ENCODE measurements around the gene NPHP1. TPM values are rescaled to one million over a fixed set of nuclear protein-coding genes. Genes with fewer than 3 reads are reported as not detected.
"Not testable (repeated sequence)": the region's sequence is repeated elsewhere in the genome, so short reads cannot be mapped to it uniquely, and the experiment has no call there.

Gene NPHP1
- total and polyA plus RNA-seq, 2 of the 8 experiments (the other 6 are each of a cell fraction or from before 2014, with no cell fraction given) = 1.4 to 2.8 TPM

DNA sequence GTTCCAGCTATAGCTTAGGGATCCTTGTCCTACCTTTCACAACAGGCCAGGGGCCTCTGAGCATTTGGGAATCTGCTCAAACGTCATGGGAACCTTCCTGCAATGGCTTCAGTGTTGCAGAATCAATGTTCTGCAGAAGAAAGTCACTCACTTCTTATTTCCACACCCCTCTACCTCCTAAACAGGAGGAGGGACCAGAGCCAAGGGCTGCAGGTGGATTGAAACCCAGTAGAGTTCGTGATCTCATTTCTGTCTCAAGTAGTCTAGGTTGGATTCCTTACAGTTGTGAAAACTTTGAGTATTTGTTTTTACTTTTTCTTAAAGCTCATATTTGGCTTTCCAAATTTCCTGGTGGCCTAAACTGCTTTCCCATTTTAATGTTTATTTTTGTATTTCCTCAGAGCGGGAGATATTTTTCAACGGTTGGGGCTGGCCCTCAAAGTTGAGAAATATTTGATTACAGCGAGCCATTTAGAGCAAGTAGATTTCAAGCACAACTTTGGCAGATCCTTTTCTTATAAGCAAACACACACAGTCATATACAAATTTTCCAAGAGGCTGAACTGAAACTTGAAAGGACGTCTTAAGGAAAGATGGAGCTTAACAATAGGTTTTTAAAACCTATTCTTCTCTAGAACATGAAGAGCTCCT lies 109.8 kb downstream of the NPHP1 start:
- H3K36me3 ChIP-seq (ENCODE audit: control insufficient read depth in 2 of 4, insufficient read depth in 4 of 4, low read length in 3 of 4); H2BK20ac ChIP-seq (ENCODE audit: low read length); POLR2A ChIA-PET (ENCODE audit: partially characterized antibody); H4K8ac ChIP-seq (ENCODE audit: extremely low read depth, insufficient read depth, low read length); H3K14ac ChIP-seq (ENCODE audit: insufficient read length); H3K4me1 ChIP-seq (replicated peaks in 1 of 4; ENCODE audit: control insufficient read depth in 3 of 4, insufficient read depth in 4 of 4, low read length in 3 of 4); DNase-seq (ENCODE audit: low read depth in 1 of 2, low spot score in 2 of 2); H2BK120ac ChIP-seq (replicated peaks; ENCODE audit: low read depth, low read length); H3K4me2 ChIP-seq (ENCODE audit: insufficient read depth in 1 of 2, low read depth in 2 of 2, low read length in 2 of 2); H3K79me1 ChIP-seq (ENCODE audit: low read depth, low read length); H2BK12ac ChIP-seq (ENCODE audit: low read depth, low read length); H4K5ac ChIP-seq (ENCODE audit: insufficient read length, low read depth, low read length); FAIRE-seq; H2AFZ ChIP-seq (ENCODE audit: low read length); H2BK15ac ChIP-seq (ENCODE audit: low read length); H4K91ac ChIP-seq (replicated peaks; ENCODE audit: insufficient read length, low read length); H3K18ac ChIP-seq (ENCODE audit: extremely low read depth, low read length); H3K27me3 ChIP-seq (replicated peaks in 1 of 4; ENCODE audit: control insufficient read depth in 3 of 4, extremely low read depth in 1 of 4, insufficient read depth in 3 of 4, low read length in 3 of 4); H3K56ac ChIP-seq (replicated peaks; ENCODE audit: insufficient read length, low read depth, low read length); H3K79me2 ChIP-seq (ENCODE audit: control insufficient read depth in 1 of 2, insufficient read depth in 2 of 2, low read length in 2 of 2); H2AK5ac ChIP-seq (ENCODE audit: low read depth, low read length); H3K9me3 ChIP-seq (ENCODE audit: insufficient read depth in 2 of 2, low read depth in 1 of 2, low read length in 1 of 2); H3K23ac ChIP-seq (ENCODE audit: insufficient read length); H3K27ac ChIP-seq (ENCODE audit: low read depth, low read length); H3K4ac ChIP-seq (replicated peaks; ENCODE audit: insufficient read length, low read depth, low read length); H4K20me1 ChIP-seq (replicated peaks in 1 of 2; ENCODE audit: control insufficient read depth in 1 of 2, insufficient read depth in 2 of 2, low read length in 2 of 2); H3K9ac ChIP-seq (replicated peaks in 1 of 4; ENCODE audit: extremely low read depth in 1 of 4, low read depth in 3 of 4, low read length in 3 of 4); H3K4me3 ChIP-seq (ENCODE audit: extremely low read depth in 1 of 4, insufficient read depth in 2 of 4, low read depth in 3 of 4, low read length in 4 of 4); H2BK5ac ChIP-seq (ENCODE audit: low read depth, low read length); CTCF ChIA-PET (ENCODE audit: partially characterized antibody); H3K23me2 ChIP-seq (ENCODE audit: low read depth, low read length): not testable (repeated sequence)
- 94% methylated on average over 4 of the region's 6 CpGs; no CpG with 5 or more reads in 1 of the 2 experiments for WGBS, 2 experiments (ENCODE audit: extremely low coverage in 1 of 2, insufficient coverage in 1 of 2, insufficient read length in 1 of 2, insufficient replicate concordance in 2 of 2, low coverage in 1 of 2, low lambda C conversion rate in 2 of 2, missing lambda C conversion rate in 1 of 2)

DNA sequence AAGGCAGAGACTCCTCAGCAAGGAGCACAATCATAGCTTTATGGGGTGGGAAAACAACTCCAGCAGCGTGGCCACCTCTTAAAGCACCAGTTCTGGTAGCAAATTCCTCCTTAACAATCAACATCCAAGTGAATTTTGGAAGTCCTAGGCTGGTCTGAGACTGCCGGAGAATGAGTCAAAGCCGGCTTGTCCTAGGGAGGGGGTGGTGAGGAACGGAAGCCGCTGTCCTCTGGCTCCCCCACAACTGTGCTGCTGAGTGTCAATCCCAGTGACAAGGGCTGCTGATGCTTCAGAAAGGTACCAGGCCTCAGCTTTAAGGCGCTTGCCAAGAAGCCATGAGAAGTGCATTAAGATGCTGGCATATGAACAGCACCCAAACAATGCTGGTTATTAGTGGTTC lies 110.9 kb downstream of the NPHP1 start:
- H4K20me1 ChIP-seq (replicated peaks in 1 of 2; ENCODE audit: control insufficient read depth in 1 of 2, insufficient read depth in 2 of 2, low read length in 2 of 2); H3K27me3 ChIP-seq (replicated peaks in 1 of 4; ENCODE audit: control insufficient read depth in 3 of 4, extremely low read depth in 1 of 4, insufficient read depth in 3 of 4, low read length in 3 of 4); FAIRE-seq; H2AFZ ChIP-seq (ENCODE audit: low read length); H4K5ac ChIP-seq (ENCODE audit: insufficient read length, low read depth, low read length); DNase-seq (ENCODE audit: low read depth in 1 of 2, low spot score in 2 of 2); POLR2A ChIA-PET (ENCODE audit: partially characterized antibody); H2BK20ac ChIP-seq (ENCODE audit: low read length); CTCF ChIA-PET (ENCODE audit: partially characterized antibody); H3K4me1 ChIP-seq (replicated peaks in 1 of 4; ENCODE audit: control insufficient read depth in 3 of 4, insufficient read depth in 4 of 4, low read length in 3 of 4); H3K27ac ChIP-seq (ENCODE audit: low read depth, low read length); H3K56ac ChIP-seq (replicated peaks; ENCODE audit: insufficient read length, low read depth, low read length); H3K79me1 ChIP-seq (ENCODE audit: low read depth, low read length); H2BK12ac ChIP-seq (ENCODE audit: low read depth, low read length); H2BK5ac ChIP-seq (ENCODE audit: low read depth, low read length); H3K23me2 ChIP-seq (ENCODE audit: low read depth, low read length); H4K91ac ChIP-seq (replicated peaks; ENCODE audit: insufficient read length, low read length); H3K4ac ChIP-seq (replicated peaks; ENCODE audit: insufficient read length, low read depth, low read length); H3K18ac ChIP-seq (ENCODE audit: extremely low read depth, low read length); H4K8ac ChIP-seq (ENCODE audit: extremely low read depth, insufficient read depth, low read length); H3K23ac ChIP-seq (ENCODE audit: insufficient read length); H3K9me3 ChIP-seq (ENCODE audit: insufficient read depth in 2 of 2, low read depth in 1 of 2, low read length in 1 of 2); H3K79me2 ChIP-seq (ENCODE audit: control insufficient read depth in 1 of 2, insufficient read depth in 2 of 2, low read length in 2 of 2); H2BK15ac ChIP-seq (ENCODE audit: low read length); H3K4me2 ChIP-seq (ENCODE audit: insufficient read depth in 1 of 2, low read depth in 2 of 2, low read length in 2 of 2); H3K4me3 ChIP-seq (ENCODE audit: extremely low read depth in 1 of 4, insufficient read depth in 2 of 4, low read depth in 3 of 4, low read length in 4 of 4); H3K36me3 ChIP-seq (ENCODE audit: control insufficient read depth in 2 of 4, insufficient read depth in 4 of 4, low read length in 3 of 4); H3K9ac ChIP-seq (replicated peaks in 1 of 4; ENCODE audit: extremely low read depth in 1 of 4, low read depth in 3 of 4, low read length in 3 of 4); H3K14ac ChIP-seq (ENCODE audit: insufficient read length); H2BK120ac ChIP-seq (replicated peaks; ENCODE audit: low read depth, low read length); H2AK5ac ChIP-seq (ENCODE audit: low read depth, low read length): not testable (repeated sequence)
- no CpG with 5 or more reads among the region's 6 CpGs for WGBS, 2 experiments (ENCODE audit: extremely low coverage in 1 of 2, insufficient coverage in 1 of 2, insufficient read length in 1 of 2, insufficient replicate concordance in 2 of 2, low coverage in 1 of 2, low lambda C conversion rate in 2 of 2, missing lambda C conversion rate in 1 of 2)
